Naive thymus-derived CD8-positive, alpha-beta T cell (primary cell): ENCODE measurements around the gene ANTXRL. TPM values are rescaled to one million over a fixed set of nuclear protein-coding genes. Genes with fewer than 3 reads are reported as not detected.
"Not testable (repeated sequence)": the region's sequence is repeated elsewhere in the genome, so short reads cannot be mapped to it uniquely, and the experiment has no call there.

Experiments
- ATAC-seq, 2 donors: fragments of 150-1000 bp; cut with Tn5 transposase in 1 of 2; sonication (Bioruptor Pico), chemical (Tn5 transposase) in 1 of 2; 1 replicate in 1 of 2; 2 replicates in 1 of 2; pipeline ENCODE4 v1.10.0; 2021; ENCODE audit warnings: mild to moderate bottlenecking in 2 of 2, moderate library complexity in 2 of 2
- POLR2A ChIA-PET: fragments of 350-600 bp; sonication (Branson Sonifier 250); formaldehyde crosslinking; loops from one replicate; lab custom pipeline; 2021; ENCODE audit warnings: antibody characterized with exemption; lab: Charles Lee
- DNase-seq, 10 donors: peaks; one replicate each; pipeline versions ENCODE4 v3.0.0 to v3.0.0-alpha.2; 2020 to 2022
- H3K27ac Mint-ChIP-seq, 10 donors: one replicate each; pipeline ENCODE4 v1.8.0; 2020 to 2022; ENCODE audit warnings: mild to moderate bottlenecking in 10 of 10, mixed read lengths in 10 of 10, moderate library complexity in 4 of 10, inconsistent platforms in 1 of 10
- H3K27me3 Mint-ChIP-seq, 5 donors: one replicate each; pipeline ENCODE4 v1.8.0; 2021 to 2022; ENCODE audit warnings: mixed read lengths in 5 of 5
- H3K36me3 Mint-ChIP-seq, 3 donors: one replicate each; pipeline ENCODE4 v1.8.0; 2020 to 2022; ENCODE audit warnings: mixed read lengths in 3 of 3, mild to moderate bottlenecking in 2 of 3, inconsistent platforms in 1 of 3
- H3K4me1 Mint-ChIP-seq, 4 donors: one replicate each; pipeline ENCODE4 v1.8.0; 2021 to 2022; ENCODE audit warnings: mixed read lengths in 4 of 4
- H3K4me3 Mint-ChIP-seq, 10 donors: one replicate each; pipeline ENCODE4 v1.8.0; 2020 to 2022; ENCODE audit warnings: mild to moderate bottlenecking in 10 of 10, mixed read lengths in 10 of 10, moderate library complexity in 6 of 10, inconsistent platforms in 1 of 10
- H3K9me3 Mint-ChIP-seq, 9 donors: one replicate each; pipeline ENCODE4 v1.8.0; 2020 to 2022; ENCODE audit warnings: mixed read lengths in 9 of 9, mild to moderate bottlenecking in 3 of 9, inconsistent platforms in 1 of 9, moderate library complexity in 1 of 9
- polyA plus RNA-seq, 3 donors: library from polyadenylated mRNA; unstranded; fragments of 300-500 nt; fragmentation: Illumina TruSeq; gene quantifications; one replicate each; pipeline ENCODE4 v1.2.3, GENCODE V29; 2021
- total RNA-seq, 8 experiments: library from RNA in 2 of 8; stranded (reverse) in 2 of 8; gene quantifications; one replicate each; pipeline ENCODE4 v1.2.3 and lab custom pipeline; 2021 to 2026

The ANTXRL gene
- total and polyA plus RNA-seq, 5 experiments from 2014 or later = not detected

- no peak for ATAC-seq
These were observed 36.4 kb downstream of the ANTXRL start for GRCh38 chr10:46323176-46323575.

GRCh38 chr10:46325021-46325420 lies 38.2 kb downstream of the ANTXRL start:
- Mint-ChIP-seq H3K36me3 (no peaks in the 10 kb centered on the region), H3K4me1 (peaks cover 0 to 4% (median 0%) of the 10 kb centered on the region in 4 donors), H3K27me3 (peaks cover 0 to 12% (median 0%) of the 10 kb centered on the region in 5 donors), H3K27ac (no peak overlapping the region), H3K9me3 (no peaks in the 10 kb centered on the region), H3K4me3 (no peak overlapping the region)
- DNase-seq = peak in 2 of 10 donors; percentile 16 to 19
- ATAC-seq = no peak
- POLR2A ChIA-PET = no interaction called here

More at GRCh38 chr10:46323176-46323575, 36.4 kb downstream of the ANTXRL start:
- Mint-ChIP-seq H3K4me1 (peaks cover 0 to 4% (median 0%) of the 10 kb centered on the region in 4 donors), H3K27ac (no peak overlapping the region), H3K4me3 (no peak overlapping the region), H3K36me3 (no peaks in the 10 kb centered on the region), H3K27me3 (peaks cover 0 to 12% (median 0%) of the 10 kb centered on the region in 5 donors), H3K9me3 (no peaks in the 10 kb centered on the region)
- POLR2A ChIA-PET = no interaction called here
- DNase-seq = no peak

- no peak overlapping the region for H3K4me3 Mint-ChIP-seq
- ATAC-seq (no peak), DNase-seq (no peak)
- H3K27me3 Mint-ChIP-seq = peaks cover 0 to 12% (median 0%) of the 10 kb centered on the region in 5 donors
- H3K4me1 Mint-ChIP-seq = peaks cover 0 to 4% (median 0%) of the 10 kb centered on the region in 4 donors
- POLR2A ChIA-PET = interaction anchor here (0.7 kb wide), 1 partner anchor 132 kb away, joined by 3 read pairs; no protein-coding TSS in a partner anchor
- H3K9me3 Mint-ChIP-seq = no peaks in the 10 kb centered on the region
- H3K27ac Mint-ChIP-seq = peak overlapping the region in 2 of 10 donors; percentile 23 to 30
- H3K36me3 Mint-ChIP-seq = no peaks in the 10 kb centered on the region
These were observed 39.3 kb downstream of the ANTXRL start for GRCh38 chr10:46326066-46326465.

GRCh38 chr10:46326971-46327370 lies 40.2 kb downstream of the ANTXRL start:
- H3K9me3 Mint-ChIP-seq = no peaks in the 10 kb centered on the region
- H3K27ac Mint-ChIP-seq = peak overlapping the region in 3 of 10 donors; percentile 3 to 69 (median 47)
- ATAC-seq (no peak), DNase-seq (no peak)
- peaks cover 0 to 12% (median 0%) of the 10 kb centered on the region in 5 donors for H3K27me3 Mint-ChIP-seq
- no peaks in the 10 kb centered on the region for H3K36me3 Mint-ChIP-seq
- peaks cover 0 to 4% (median 0%) of the 10 kb centered on the region in 4 donors for H3K4me1 Mint-ChIP-seq
- no peak overlapping the region for H3K4me3 Mint-ChIP-seq
- POLR2A ChIA-PET = no interaction called here

GRCh38 chr10:46327685-46328084 lies 40.9 kb downstream of the ANTXRL start:
- Mint-ChIP-seq H3K4me1 (peaks cover 0 to 4% (median 0%) of the 10 kb centered on the region in 4 donors), H3K4me3 (no peak overlapping the region), H3K27ac (peak overlapping the region in 1 of 10 donors; percentile 5), H3K9me3 (no peaks in the 10 kb centered on the region), H3K36me3 (no peaks in the 10 kb centered on the region), H3K27me3 (peaks cover 0 to 12% (median 0%) of the 10 kb centered on the region in 5 donors)
- ATAC-seq = no peak
- POLR2A ChIA-PET = no interaction called here
- DNase-seq = no peak

- H3K4me1 Mint-ChIP-seq = peaks cover 0 to 4% (median 0%) of the 10 kb centered on the region in 4 donors
- H3K27ac Mint-ChIP-seq = no peak overlapping the region
- no peak for DNase-seq
- no peaks in the 10 kb centered on the region for H3K36me3 Mint-ChIP-seq
- no peak overlapping the region for H3K4me3 Mint-ChIP-seq
- POLR2A ChIA-PET = no interaction called here
- ATAC-seq = no peak
- H3K27me3 Mint-ChIP-seq = peaks cover 0 to 12% (median 0%) of the 10 kb centered on the region in 5 donors
- H3K9me3 Mint-ChIP-seq = no peaks in the 10 kb centered on the region
These were observed 42.3 kb downstream of the ANTXRL start for GRCh38 chr10:46328853-46329689.

GRCh38 chr10:46329690-46330016 lies 42.9 kb downstream of the ANTXRL start:
- Mint-ChIP-seq H3K27me3 (peaks cover 0 to 12% (median 0%) of the 10 kb centered on the region in 5 donors), H3K4me1 (peaks cover 0 to 4% (median 0%) of the 10 kb centered on the region in 4 donors), H3K4me3 (no peak overlapping the region), H3K36me3 (no peaks in the 10 kb centered on the region), H3K27ac (no peak overlapping the region), H3K9me3 (no peaks in the 10 kb centered on the region)
- no peak for DNase-seq
- POLR2A ChIA-PET = no interaction called here
- ATAC-seq = no peak

- Mint-ChIP-seq H3K27ac (peak overlapping the region in 1 of 10 donors; percentile 49), H3K36me3 (no peaks in the 10 kb centered on the region), H3K27me3 (peaks cover 0 to 12% (median 0%) of the 10 kb centered on the region in 5 donors), H3K4me3 (no peak overlapping the region), H3K9me3 (no peaks in the 10 kb centered on the region), H3K4me1 (peaks cover 0 to 4% (median 0%) of the 10 kb centered on the region in 4 donors)
- ATAC-seq (no peak), DNase-seq (no peak)
- POLR2A ChIA-PET = no interaction called here
These were observed 44.1 kb downstream of the ANTXRL start for GRCh38 chr10:46330894-46331293.

- DNase-seq, POLR2A ChIA-PET, H3K9me3 Mint-ChIP-seq, ATAC-seq, H3K36me3 Mint-ChIP-seq, H3K27ac Mint-ChIP-seq, H3K27me3 Mint-ChIP-seq, H3K4me3 Mint-ChIP-seq, H3K4me1 Mint-ChIP-seq: not testable (repeated sequence)
These were observed 78.7 kb downstream of the ANTXRL start for GRCh38 chr10:46365484-46365883.

- DNase-seq, H3K36me3 Mint-ChIP-seq, ATAC-seq, H3K4me3 Mint-ChIP-seq, H3K9me3 Mint-ChIP-seq, H3K27ac Mint-ChIP-seq, H3K27me3 Mint-ChIP-seq, POLR2A ChIA-PET, H3K4me1 Mint-ChIP-seq: not testable (repeated sequence)
These were observed 80.4 kb downstream of the ANTXRL start for GRCh38 chr10:46367209-46367608.

GRCh38 chr10:46367666-46368240 lies 81.0 kb downstream of the ANTXRL start:
- not testable (repeated sequence) for H3K27ac Mint-ChIP-seq, H3K4me1 Mint-ChIP-seq, DNase-seq

GRCh38 chr10:46368956-46369355 lies 82.2 kb downstream of the ANTXRL start:
- H3K9me3 Mint-ChIP-seq, H3K4me3 Mint-ChIP-seq, H3K36me3 Mint-ChIP-seq, H3K27me3 Mint-ChIP-seq, POLR2A ChIA-PET, H3K27ac Mint-ChIP-seq, H3K4me1 Mint-ChIP-seq, ATAC-seq: not testable (repeated sequence)
- DNase-seq = peak in 1 of 10 donors; percentile 59

More at GRCh38 chr10:46367666-46368240, 81.0 kb downstream of the ANTXRL start:
- H3K9me3 Mint-ChIP-seq, ATAC-seq, H3K36me3 Mint-ChIP-seq, H3K4me3 Mint-ChIP-seq, POLR2A ChIA-PET, H3K27me3 Mint-ChIP-seq: not testable (repeated sequence)

- H3K4me1 Mint-ChIP-seq, ATAC-seq, H3K4me3 Mint-ChIP-seq, H3K36me3 Mint-ChIP-seq, H3K27me3 Mint-ChIP-seq, H3K9me3 Mint-ChIP-seq, H3K27ac Mint-ChIP-seq, POLR2A ChIA-PET, DNase-seq: not testable (repeated sequence)
These were observed 87.6 kb downstream of the ANTXRL start for GRCh38 chr10:46374410-46374809.
